NCI-H1105 (cell line): Measurements from ENCODE around the gene STYXL2.

ENCODE experiments used
- DNase-seq: peaks from one replicate; lab custom pipeline; 2025; lab: John Stamatoyannopoulos, UW

Gene STYXL2

DNA sequence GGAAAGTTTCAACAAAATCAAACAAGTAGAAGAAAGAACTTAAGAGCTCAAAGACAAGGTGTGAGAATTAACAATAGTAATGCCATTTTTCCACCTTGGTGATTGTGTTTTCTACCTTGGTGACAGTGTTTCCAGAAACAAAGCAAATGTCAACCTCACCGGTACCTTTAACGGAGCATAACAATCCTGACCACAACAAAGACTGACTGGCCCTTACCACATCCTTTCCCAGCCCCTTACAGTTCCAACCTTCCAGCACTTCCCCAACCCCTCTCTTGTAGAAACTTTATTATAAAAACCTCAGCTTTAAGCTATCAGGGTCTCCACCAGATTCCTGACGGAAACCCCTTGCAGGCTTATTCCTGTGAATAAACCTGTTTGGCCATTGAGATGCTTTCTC is 16.7 kb downstream of the STYXL2 start:
- DNase-seq, result no peak

DNA sequence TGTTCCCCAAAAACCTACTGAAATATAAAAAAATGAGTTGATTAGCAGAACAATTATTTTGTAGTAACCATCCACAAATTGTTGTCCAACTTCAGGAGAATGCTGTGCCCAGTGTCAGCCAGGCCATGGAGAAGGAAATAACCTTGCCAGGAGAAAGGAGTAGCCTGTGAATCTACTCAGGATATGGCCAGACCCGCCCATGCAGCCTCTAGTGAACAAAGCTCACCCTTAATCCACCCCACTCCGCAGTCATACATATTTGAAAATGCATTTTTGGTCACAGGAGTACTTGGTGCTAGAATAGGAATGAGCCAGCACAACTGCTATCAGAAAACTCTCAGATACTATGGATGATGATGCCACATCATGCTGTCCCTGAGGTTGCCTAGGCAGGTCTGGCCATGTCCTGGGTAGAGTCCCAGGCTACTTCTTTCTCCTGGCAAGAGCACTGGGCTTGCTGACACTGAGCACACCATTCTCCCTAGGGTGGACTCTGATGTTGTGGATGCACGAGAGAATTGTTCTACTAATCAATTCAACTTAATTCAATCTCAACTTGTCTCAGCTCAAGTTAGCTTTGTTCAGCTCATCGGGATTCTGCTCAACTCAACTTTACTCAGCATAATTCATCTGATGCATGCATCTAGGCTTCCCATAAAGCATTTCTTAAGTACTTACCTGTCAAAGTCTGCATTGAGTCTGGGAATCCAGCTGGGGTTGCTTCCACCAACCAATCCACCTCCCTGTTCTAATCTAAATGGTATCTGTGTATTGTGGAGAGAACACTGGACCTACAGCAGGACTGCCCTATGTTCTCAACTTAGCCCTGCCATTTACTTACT is 18.2 kb downstream of the STYXL2 start:
- DNase-seq, result no peak

GRCh38 chr1:167114725-167115124 is 20.9 kb downstream of the STYXL2 start:
- DNase-seq, result no peak

DNA sequence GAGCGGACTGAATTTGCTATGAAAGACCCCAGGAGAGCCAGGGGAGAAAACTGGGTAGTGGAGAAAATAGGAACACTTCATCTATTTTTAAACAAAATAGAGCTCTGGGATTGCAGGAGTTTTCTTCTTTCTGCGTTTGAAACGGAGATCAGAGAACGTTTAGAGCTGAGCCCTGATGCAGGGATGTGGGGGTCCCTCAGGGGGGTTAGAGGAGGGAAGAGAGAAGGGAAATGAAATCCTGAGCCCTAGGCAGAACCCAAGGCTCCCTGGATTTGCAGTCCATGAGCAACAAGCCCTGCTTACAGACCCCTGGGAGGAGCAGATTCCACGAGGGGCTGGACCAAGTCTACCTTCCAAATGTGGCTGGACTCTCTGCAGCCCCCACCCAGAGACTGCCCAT is 21.8 kb downstream of the STYXL2 start:
- no peak for DNase-seq

- no peak for DNase-seq
These were observed 22.3 kb downstream of the STYXL2 start for GRCh38 chr1:167116174-167116573.

DNA sequence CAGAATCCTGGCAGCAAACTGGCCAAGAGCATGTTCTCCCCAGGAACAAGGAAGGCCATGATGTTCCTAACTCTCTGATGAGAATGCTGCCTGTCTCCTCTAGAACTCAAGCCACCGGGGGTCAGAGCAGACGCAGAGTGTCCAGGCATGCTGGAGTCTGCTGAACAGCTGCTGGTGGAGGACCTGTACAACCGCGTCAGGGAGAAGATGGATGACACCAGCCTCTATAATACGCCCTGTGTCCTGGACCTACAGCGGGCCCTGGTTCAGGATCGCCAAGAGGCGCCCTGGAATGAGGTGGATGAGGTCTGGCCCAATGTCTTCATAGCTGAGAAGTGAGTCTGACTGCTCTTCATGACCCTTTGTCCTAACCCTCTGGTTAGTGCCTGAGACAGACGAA is 23.4 kb downstream of the STYXL2 start:
- DNase-seq, result no peak

GRCh38 chr1:167118188-167118587 is 24.3 kb downstream of the STYXL2 start:
- no peak for DNase-seq

- no peak for DNase-seq
These were observed 25.8 kb downstream of the STYXL2 start for GRCh38 chr1:167119696-167120095.

GRCh38 chr1:167120899-167121298 is 27.0 kb downstream of the STYXL2 start:
- no peak for DNase-seq

- DNase-seq, result no peak
These were observed 27.7 kb downstream of the STYXL2 start for GRCh38 chr1:167121375-167122120.

GRCh38 chr1:167122121-167122480 is 28.2 kb downstream of the STYXL2 start:
- DNase-seq, result no peak

- DNase-seq, result no peak
These were observed 28.7 kb downstream of the STYXL2 start for GRCh38 chr1:167122568-167122967.

DNA sequence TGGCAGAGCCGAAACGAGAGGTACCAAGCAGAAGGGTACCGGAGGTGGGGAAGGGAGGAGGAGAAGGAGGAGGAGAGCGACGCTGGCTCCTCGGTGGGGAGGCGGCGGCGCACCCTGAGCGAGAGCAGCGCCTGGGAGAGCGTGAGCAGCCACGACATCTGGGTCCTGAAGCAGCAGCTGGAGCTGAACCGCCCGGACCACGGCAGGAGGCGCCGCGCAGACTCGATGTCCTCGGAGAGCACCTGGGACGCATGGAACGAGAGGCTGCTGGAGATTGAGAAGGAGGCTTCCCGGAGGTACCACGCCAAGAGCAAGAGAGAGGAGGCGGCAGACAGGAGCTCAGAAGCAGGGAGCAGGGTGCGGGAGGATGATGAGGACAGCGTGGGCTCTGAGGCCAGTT is 32.4 kb downstream of the STYXL2 start:
- DNase-seq, result no peak

- no peak for DNase-seq
These were observed 32.9 kb downstream of the STYXL2 start for GRCh38 chr1:167126811-167127210.

GRCh38 chr1:167127236-167127635 is 33.4 kb downstream of the STYXL2 start:
- DNase-seq, result no peak

DNA sequence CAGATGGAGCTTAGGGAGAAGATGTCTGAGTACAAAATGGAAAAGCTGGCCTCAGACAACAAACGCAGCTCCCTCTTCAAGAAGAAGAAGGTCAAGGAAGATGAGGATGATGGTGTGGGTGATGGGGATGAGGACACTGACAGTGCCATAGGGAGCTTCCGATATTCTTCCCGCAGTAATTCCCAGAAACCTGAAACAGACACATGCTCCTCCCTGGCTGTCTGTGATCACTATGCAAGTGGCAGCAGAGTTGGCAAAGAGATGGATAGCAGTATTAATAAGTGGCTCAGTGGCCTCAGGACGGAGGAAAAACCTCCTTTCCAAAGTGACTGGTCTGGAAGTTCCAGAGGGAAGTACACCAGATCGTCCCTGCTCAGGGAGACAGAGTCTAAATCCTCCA is 33.8 kb downstream of the STYXL2 start:
- no peak for DNase-seq

GRCh38 chr1:167128261-167129227 is 34.7 kb downstream of the STYXL2 start:
- no peak for DNase-seq

GRCh38 chr1:167130829-167131510 is 37.1 kb downstream of the STYXL2 start:
- DNase-seq, result no peak

GRCh38 chr1:167132301-167133010 is 38.6 kb downstream of the STYXL2 start:
- DNase-seq, result no peak

DNA sequence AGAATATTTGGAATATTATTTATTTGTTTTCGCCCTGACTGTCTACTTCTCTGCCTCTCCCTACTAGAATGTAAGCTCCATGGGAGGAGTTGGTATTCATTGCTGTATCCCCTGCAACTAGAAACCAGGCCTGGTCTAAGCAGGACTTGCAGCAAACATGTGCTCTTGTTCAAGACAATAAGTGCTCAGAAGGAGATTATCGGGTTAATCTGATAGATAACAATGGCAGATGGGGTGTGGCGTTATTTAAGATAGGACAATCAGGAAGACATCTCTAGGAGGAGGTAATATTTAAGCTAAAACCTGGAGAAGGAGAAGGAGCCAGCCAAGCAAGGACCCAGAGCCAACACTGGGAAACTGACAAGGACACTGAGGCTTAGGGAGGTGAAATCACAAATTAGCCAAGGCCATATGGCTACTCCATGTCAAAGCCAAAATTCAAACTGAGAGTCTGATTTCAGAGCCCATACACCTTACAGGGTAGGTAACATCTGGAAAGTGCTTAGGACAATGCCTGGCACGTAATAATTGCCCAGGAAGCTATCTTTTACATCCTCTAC is 41.5 kb downstream of the STYXL2 start:
- DNase-seq, result no peak

- no peak for DNase-seq
These were observed 42.3 kb downstream of the STYXL2 start for GRCh38 chr1:167136191-167136614.
